CD4-positive, alpha-beta T cell treated with Interleukin-1 beta for 1 hour (primary cell): ENCODE results near the gene MAGEH1.

ENCODE experiments used
- DNase-seq, 2 donors: peaks; one replicate each; pipeline ENCODE4 v3.0.0-alpha.2; 2020 to 2022

Gene MAGEH1

GRCh38 chrX:55490974-55491373 is 39.0 kb downstream of the MAGEH1 start:
- DNase-seq = no peak
